GM12874 (cell line): ENCODE measurements around the gene PDE10A.

ENCODE experiments used
- TF ChIP-seq, protein P1 (sequence below): IDR thresholded peaks from 2 replicates; pipeline ENCODE4 v1.5.1; 2011; ENCODE audit warnings: low read depth, mild to moderate bottlenecking, control low read depth, low read length, moderate library complexity; ENCODE audit not compliant: insufficient read depth

Gene PDE10A

DNA sequence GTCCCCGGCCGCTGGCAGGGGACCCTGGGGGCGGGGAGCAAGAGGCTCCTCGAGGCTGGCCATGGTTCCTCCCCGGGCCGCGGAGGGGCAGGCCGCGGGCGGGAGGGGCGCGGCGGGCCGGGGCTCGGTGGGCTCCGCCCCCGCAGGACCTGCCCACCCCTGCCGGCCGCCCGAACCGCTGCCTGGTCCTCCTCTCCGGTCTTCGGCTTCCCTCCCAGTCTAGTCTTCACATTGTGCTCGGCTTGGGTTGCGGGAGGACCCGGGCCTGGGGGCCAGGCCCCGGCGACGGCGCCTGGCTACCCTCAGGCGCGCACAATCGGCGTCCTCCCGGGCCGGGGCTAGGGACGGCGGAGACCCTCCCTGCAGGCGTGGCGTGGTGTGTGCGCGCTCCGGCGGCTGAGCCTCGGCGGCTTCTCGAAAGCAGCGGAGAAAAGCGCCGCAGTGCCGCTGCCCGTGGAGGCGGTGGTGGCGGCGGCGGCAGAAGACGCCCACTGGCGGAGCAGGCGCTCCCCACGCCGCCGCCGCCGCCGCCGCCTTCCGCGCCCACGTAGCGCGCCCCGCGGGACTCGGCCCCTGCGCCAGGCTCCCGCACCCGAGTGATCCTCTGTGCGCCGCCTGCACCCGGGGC lies at the start of gene PDE10A:
TSS of gene PDE10A (minus strand) at position 493 of the 628 bp plus-strand sequence. CDS start at position 63, 430 bp downstream.
- TF ChIP-seq, protein P1, sequence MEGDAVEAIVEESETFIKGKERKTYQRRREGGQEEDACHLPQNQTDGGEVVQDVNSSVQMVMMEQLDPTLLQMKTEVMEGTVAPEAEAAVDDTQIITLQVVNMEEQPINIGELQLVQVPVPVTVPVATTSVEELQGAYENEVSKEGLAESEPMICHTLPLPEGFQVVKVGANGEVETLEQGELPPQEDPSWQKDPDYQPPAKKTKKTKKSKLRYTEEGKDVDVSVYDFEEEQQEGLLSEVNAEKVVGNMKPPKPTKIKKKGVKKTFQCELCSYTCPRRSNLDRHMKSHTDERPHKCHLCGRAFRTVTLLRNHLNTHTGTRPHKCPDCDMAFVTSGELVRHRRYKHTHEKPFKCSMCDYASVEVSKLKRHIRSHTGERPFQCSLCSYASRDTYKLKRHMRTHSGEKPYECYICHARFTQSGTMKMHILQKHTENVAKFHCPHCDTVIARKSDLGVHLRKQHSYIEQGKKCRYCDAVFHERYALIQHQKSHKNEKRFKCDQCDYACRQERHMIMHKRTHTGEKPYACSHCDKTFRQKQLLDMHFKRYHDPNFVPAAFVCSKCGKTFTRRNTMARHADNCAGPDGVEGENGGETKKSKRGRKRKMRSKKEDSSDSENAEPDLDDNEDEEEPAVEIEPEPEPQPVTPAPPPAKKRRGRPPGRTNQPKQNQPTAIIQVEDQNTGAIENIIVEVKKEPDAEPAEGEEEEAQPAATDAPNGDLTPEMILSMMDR, result no peak

DNA sequence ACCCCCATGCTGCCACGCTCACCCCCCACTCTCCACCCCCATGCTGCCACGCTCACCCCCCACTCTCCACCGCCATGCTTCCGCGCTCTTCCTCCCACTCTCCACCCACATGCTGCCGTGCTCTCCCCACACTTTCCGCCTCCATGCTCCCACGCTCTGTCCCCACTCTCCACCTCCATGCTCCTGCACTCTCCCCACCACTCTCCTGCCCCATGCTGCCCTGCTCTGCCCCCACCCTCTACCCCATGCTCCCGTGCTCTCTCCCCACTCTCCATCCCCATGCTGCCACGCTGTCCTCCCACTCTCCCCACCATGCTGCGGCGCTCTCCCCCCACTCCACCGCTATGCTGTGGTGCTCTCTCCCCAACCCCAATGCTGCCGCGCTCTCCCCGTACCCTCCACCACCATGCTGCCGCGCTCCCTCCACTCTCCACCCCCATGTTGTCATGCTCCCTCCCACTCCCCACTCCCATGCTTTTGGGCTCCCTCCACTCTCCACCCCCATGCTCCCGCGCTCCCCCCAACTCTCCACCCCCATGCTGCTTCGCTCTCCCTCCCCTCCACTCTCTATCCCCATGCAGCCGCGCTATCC lies 46.0 kb upstream of the PDE10A start:
- TF ChIP-seq, protein P1, result no peak

DNA sequence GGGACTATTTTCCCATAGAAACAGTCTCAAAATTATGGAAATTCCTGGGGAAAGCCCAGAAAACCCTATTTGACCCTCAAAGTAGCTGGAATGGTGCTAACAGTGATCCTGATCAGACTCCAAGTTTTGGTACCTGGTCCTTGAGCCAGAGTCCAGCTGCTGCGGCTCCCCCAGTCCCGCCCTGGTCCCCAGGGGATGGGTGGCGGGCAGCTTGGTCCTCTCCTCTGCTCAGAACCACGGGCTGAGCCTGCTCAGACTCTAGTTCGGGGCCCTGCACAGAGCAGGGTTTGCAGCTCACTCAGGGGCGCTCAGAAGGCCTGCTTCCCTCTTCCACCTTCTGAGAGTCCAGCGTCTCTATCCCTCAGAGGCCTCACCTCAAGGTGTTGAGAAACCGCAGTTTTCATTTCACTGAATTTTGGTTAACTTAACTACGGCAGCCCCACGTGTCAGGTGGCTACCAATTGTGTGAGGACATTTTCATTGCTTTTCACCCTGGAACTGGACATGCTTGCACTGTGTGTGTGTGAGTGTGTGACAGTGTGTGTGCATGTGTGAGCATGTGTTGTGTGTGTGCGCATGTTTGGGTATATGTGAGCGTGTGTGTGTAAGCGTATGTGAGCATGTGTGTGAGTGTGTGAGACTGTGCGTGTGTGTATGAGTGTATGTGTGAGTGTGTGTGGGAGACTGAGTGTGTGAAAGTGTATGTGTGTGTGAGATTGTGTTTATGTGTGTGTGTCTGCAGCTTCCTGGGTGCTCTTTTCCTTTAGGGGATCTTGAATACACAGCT lies 44.2 kb upstream of the PDE10A start:
- TF ChIP-seq, protein P1, result no peak

DNA sequence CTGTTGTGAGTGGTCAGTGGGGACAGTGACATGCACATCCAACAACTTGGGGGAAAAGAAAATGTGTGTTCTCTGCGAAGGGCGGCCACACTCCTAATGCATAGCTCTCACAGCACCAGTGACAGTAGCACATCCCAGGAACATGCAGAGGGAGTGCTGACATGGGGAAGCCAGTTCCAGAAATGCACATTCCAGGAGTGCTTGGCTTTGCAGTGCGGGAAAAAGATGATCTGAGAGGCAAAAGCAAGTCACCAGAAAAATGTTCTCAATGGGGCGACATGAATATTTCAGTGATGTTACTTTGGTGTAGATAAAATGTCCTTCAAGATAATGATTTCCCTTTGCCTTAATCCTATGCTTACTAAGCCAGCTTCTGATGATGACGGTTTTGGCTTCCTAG lies 42.9 kb upstream of the PDE10A start:
- TF ChIP-seq, protein P1, result no peak

DNA sequence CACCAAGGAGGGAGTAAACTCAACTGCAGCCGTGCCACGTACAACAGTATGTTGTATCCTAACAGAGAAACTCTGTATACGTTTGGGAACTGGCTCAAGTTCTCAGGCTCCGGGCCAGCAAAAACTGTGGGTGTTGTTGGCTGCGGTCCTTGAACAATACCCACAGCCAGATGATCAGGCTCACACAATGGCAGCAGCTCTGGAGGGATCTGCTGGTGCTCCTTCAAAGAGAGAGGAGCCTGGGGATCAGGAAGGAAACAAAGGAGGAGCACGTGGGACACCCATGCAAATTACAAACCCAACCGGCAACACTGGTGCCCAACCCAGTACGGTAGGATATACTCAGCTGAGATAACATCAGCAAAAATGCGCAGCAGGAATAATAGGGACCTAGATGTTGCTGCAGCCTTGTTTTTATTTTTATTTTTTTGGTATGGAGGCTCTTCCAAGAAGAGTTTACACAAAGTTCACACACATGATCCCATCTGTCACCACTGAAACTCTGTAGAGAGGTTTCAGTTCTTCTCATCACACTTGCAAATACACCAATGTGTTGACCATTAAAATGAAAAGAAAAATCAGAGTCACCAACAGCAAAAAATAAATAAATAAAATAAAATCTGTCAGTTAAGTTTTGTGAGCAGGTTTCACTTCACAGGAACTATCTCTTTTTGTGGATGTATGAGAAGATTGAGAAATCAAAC lies 41.2 kb upstream of the PDE10A start:
- TF ChIP-seq, protein P1, result no peak

DNA sequence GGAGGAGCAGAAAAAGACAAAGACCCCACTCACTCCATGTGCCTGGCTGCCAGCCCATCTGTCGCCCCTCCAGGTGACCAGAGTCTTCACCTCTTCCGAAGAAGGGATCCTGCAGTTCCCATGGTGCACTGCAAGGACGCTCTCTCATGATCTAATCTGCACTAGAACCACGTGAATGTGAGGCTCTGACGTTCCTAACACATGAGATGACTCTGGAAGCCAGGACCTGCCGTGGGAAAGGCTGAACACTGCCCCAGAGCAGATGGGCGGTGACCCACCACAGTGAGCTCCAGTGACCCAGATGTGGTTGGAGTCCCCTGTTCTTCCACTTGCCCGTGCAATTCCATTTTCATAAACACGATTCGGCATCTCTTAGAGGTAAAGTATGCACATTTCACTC lies 39.6 kb upstream of the PDE10A start:
- TF ChIP-seq, protein P1, result no peak
